ENCODE data around the gene SEMA5A.

DNA sequence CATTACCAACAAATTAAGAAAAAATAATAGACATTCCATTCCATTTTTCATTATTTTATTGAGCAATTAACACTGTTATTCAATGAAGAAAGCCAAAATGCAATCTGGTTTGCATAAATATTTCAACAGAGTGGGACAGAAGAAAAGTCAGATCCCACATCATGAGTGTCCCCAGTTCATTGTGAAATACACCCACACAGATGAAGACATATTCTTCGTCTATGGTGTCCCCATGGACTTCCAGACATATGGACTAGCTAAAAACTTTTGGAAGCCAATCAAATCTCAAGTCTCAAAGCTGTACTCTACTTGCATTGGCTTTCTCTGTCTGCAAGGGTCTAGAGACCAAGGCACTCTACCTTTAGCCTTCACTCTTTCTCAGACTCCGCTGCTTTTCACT is 194.3 kb downstream of the SEMA5A start:
- TF ChIP-seq, protein P1, sequence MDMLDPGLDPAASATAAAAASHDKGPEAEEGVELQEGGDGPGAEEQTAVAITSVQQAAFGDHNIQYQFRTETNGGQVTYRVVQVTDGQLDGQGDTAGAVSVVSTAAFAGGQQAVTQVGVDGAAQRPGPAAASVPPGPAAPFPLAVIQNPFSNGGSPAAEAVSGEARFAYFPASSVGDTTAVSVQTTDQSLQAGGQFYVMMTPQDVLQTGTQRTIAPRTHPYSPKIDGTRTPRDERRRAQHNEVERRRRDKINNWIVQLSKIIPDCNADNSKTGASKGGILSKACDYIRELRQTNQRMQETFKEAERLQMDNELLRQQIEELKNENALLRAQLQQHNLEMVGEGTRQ (CRISPR knock-in tag; IDR thresholded peaks at IDR 0.05): no peak
- TF ChIP-seq ZNF138 (CRISPR knock-in tag; conservative IDR thresholded peaks at IDR 0.05): no peak
- TF ChIP-seq, protein P2, sequence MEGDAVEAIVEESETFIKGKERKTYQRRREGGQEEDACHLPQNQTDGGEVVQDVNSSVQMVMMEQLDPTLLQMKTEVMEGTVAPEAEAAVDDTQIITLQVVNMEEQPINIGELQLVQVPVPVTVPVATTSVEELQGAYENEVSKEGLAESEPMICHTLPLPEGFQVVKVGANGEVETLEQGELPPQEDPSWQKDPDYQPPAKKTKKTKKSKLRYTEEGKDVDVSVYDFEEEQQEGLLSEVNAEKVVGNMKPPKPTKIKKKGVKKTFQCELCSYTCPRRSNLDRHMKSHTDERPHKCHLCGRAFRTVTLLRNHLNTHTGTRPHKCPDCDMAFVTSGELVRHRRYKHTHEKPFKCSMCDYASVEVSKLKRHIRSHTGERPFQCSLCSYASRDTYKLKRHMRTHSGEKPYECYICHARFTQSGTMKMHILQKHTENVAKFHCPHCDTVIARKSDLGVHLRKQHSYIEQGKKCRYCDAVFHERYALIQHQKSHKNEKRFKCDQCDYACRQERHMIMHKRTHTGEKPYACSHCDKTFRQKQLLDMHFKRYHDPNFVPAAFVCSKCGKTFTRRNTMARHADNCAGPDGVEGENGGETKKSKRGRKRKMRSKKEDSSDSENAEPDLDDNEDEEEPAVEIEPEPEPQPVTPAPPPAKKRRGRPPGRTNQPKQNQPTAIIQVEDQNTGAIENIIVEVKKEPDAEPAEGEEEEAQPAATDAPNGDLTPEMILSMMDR (IDR thresholded peaks at IDR 0.05): no peak
- TF ChIP-seq, protein P3, sequence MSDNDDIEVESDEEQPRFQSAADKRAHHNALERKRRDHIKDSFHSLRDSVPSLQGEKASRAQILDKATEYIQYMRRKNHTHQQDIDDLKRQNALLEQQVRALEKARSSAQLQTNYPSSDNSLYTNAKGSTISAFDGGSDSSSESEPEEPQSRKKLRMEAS (CRISPR knock-in tag; IDR thresholded peaks at IDR 0.05): no peak
- TF ChIP-seq, protein P4, sequence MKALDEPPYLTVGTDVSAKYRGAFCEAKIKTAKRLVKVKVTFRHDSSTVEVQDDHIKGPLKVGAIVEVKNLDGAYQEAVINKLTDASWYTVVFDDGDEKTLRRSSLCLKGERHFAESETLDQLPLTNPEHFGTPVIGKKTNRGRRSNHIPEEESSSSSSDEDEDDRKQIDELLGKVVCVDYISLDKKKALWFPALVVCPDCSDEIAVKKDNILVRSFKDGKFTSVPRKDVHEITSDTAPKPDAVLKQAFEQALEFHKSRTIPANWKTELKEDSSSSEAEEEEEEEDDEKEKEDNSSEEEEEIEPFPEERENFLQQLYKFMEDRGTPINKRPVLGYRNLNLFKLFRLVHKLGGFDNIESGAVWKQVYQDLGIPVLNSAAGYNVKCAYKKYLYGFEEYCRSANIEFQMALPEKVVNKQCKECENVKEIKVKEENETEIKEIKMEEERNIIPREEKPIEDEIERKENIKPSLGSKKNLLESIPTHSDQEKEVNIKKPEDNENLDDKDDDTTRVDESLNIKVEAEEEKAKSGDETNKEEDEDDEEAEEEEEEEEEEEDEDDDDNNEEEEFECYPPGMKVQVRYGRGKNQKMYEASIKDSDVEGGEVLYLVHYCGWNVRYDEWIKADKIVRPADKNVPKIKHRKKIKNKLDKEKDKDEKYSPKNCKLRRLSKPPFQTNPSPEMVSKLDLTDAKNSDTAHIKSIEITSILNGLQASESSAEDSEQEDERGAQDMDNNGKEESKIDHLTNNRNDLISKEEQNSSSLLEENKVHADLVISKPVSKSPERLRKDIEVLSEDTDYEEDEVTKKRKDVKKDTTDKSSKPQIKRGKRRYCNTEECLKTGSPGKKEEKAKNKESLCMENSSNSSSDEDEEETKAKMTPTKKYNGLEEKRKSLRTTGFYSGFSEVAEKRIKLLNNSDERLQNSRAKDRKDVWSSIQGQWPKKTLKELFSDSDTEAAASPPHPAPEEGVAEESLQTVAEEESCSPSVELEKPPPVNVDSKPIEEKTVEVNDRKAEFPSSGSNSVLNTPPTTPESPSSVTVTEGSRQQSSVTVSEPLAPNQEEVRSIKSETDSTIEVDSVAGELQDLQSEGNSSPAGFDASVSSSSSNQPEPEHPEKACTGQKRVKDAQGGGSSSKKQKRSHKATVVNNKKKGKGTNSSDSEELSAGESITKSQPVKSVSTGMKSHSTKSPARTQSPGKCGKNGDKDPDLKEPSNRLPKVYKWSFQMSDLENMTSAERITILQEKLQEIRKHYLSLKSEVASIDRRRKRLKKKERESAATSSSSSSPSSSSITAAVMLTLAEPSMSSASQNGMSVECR (CRISPR knock-in tag; IDR thresholded peaks at IDR 0.05; ENCODE audit: borderline replicate concordance): no peak
- TF ChIP-seq, protein P5, sequence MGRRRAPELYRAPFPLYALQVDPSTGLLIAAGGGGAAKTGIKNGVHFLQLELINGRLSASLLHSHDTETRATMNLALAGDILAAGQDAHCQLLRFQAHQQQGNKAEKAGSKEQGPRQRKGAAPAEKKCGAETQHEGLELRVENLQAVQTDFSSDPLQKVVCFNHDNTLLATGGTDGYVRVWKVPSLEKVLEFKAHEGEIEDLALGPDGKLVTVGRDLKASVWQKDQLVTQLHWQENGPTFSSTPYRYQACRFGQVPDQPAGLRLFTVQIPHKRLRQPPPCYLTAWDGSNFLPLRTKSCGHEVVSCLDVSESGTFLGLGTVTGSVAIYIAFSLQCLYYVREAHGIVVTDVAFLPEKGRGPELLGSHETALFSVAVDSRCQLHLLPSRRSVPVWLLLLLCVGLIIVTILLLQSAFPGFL (CRISPR knock-in tag; IDR thresholded peaks at IDR 0.05; ENCODE audit: borderline replicate concordance): no peak

All from WTC11 (cell line).